GM18499 (cell line): ENCODE results near the gene MAP3K10.

Source experiments
- ATAC-seq: cut with Tn5 transposase; IDR thresholded peaks from one replicate; pipeline ENCODE4 v1.9.1; 2021; ENCODE audit warnings: moderate number of reproducible peaks; ENCODE audit not compliant: insufficient read depth, unreplicated experiment

MAP3K10 gene

GRCh38 chr19:40245506-40246128 lies 54.4 kb downstream of the MAP3K10 start:
- ATAC-seq = no peak

- ATAC-seq = no peak
Measured at GRCh38 chr19:40246292-40247073, 55.3 kb downstream of the MAP3K10 start.

- ATAC-seq = no peak
Measured at GRCh38 chr19:40247178-40247577, 56.0 kb downstream of the MAP3K10 start.

- ATAC-seq = no peak
Measured at GRCh38 chr19:40247735-40248262, 56.6 kb downstream of the MAP3K10 start.

GRCh38 chr19:40249201-40249600 lies 58.0 kb downstream of the MAP3K10 start:
- ATAC-seq = no peak

GRCh38 chr19:40249781-40250180 lies 58.6 kb downstream of the MAP3K10 start:
- no peak for ATAC-seq

- no peak for ATAC-seq
Measured at GRCh38 chr19:40251244-40251643, 60.0 kb downstream of the MAP3K10 start.

- no peak for ATAC-seq
Measured at GRCh38 chr19:40251991-40252390, 60.8 kb downstream of the MAP3K10 start.

- ATAC-seq = no peak
Measured at GRCh38 chr19:40252395-40252794, 61.2 kb downstream of the MAP3K10 start.

GRCh38 chr19:40253611-40254092 lies 62.4 kb downstream of the MAP3K10 start:
- ATAC-seq = no peak

- ATAC-seq = no peak
Measured at GRCh38 chr19:40254714-40255418, 63.6 kb downstream of the MAP3K10 start.

GRCh38 chr19:40255619-40256166 lies 64.5 kb downstream of the MAP3K10 start:
- no peak for ATAC-seq

GRCh38 chr19:40256512-40256911 lies 65.3 kb downstream of the MAP3K10 start:
- ATAC-seq = no peak

- no peak for ATAC-seq
Measured at GRCh38 chr19:40257096-40257517, 65.9 kb downstream of the MAP3K10 start.

- ATAC-seq = no peak
Measured at GRCh38 chr19:40261631-40262030, 70.4 kb downstream of the MAP3K10 start.

- ATAC-seq = no peak
Measured at GRCh38 chr19:40262422-40262821, 71.2 kb downstream of the MAP3K10 start.

- no peak for ATAC-seq
Measured at GRCh38 chr19:40263440-40264313, 72.5 kb downstream of the MAP3K10 start.

GRCh38 chr19:40264314-40265054 lies 73.3 kb downstream of the MAP3K10 start:
- ATAC-seq = no peak
